GM18520 (cell line): Measurements from ENCODE around the gene PRPF31.
"Not testable (repeated sequence)": the region's sequence is repeated elsewhere in the genome, so short reads cannot be mapped to it uniquely, and the experiment has no call there.

Experiments used
- ATAC-seq: cut with Tn5 transposase; IDR thresholded peaks from one replicate; pipeline ENCODE4 v1.9.1; 2021; ENCODE audit not compliant: unreplicated experiment

PRPF31 gene

GRCh38 chr19:54115109-54116063, at the start of gene PRPF31, which contains the start of gene TFPT:
Gene PRPF31, plus strand, starts transcription at chr19:54115754. Its CDS starts 2,525 bp downstream, at chr19:54118279.
Gene TFPT, minus strand, starts transcription at chr19:54115657. Its CDS starts 388 bp downstream, at chr19:54115269.
- ATAC-seq = peak; percentile 83

- ATAC-seq = no peak
Observed at GRCh38 chr19:54069470-54069869, 46.1 kb upstream of the PRPF31 start.

- ATAC-seq = no peak
Observed at GRCh38 chr19:54073829-54074228, 41.7 kb upstream of the PRPF31 start.

GRCh38 chr19:54074851-54075250, 40.7 kb upstream of the PRPF31 start:
- ATAC-seq = no peak

- ATAC-seq = no peak
Observed at GRCh38 chr19:54077334-54077733, 38.2 kb upstream of the PRPF31 start.

GRCh38 chr19:54081032-54081431, 34.5 kb upstream of the PRPF31 start, which contains the start of gene TARM1:
Gene TARM1, minus strand, starts transcription at chr19:54081365. Its CDS starts 25 bp downstream, at chr19:54081340.
- no peak for ATAC-seq

GRCh38 chr19:54084410-54084809, 31.1 kb upstream of the PRPF31 start:
- ATAC-seq = no peak

- ATAC-seq = no peak
Observed at GRCh38 chr19:54094426-54095000, 21.0 kb upstream of the PRPF31 start.

GRCh38 chr19:54095136-54095858, 20.3 kb upstream of the PRPF31 start:
- ATAC-seq = no peak

GRCh38 chr19:54095859-54096616, 19.5 kb upstream of the PRPF31 start:
- not testable (repeated sequence) for ATAC-seq

GRCh38 chr19:54096617-54097106, 18.9 kb upstream of the PRPF31 start:
- no peak for ATAC-seq

- no peak for ATAC-seq
Observed at GRCh38 chr19:54099190-54099902, 16.2 kb upstream of the PRPF31 start.

- not testable (repeated sequence) for ATAC-seq
Observed at GRCh38 chr19:54099903-54100255, 15.7 kb upstream of the PRPF31 start.

GRCh38 chr19:54100561-54100960, 15.0 kb upstream of the PRPF31 start, which contains the start of gene OSCAR:
Gene OSCAR, minus strand, starts transcription at chr19:54100803. Its CDS starts 11 bp downstream, at chr19:54100792.
- ATAC-seq = no peak

GRCh38 chr19:54102421-54103169, 13.0 kb upstream of the PRPF31 start, which contains the start of gene NDUFA3:
Gene NDUFA3, plus strand, starts transcription at chr19:54102855. Its CDS starts 24 bp downstream, at chr19:54102879.
- peak; percentile 98 for ATAC-seq

- ATAC-seq = no peak
Observed at GRCh38 chr19:54104998-54105715, 10.4 kb upstream of the PRPF31 start.

- ATAC-seq = no peak
Observed at GRCh38 chr19:54105796-54106195, 9.8 kb upstream of the PRPF31 start.

GRCh38 chr19:54106716-54107115, 8.8 kb upstream of the PRPF31 start:
- ATAC-seq = no peak
